Ovary (tissue), 3 donors: ENCODE results near the gene UPB1.

ENCODE experiments used
- CTCF ChIP-seq, 3 donors: fragments of 450-650 bp in 2 of 3; fragments of 200-600 bp in 1 of 3; IDR thresholded peaks; one replicate each; pipeline versions ENCODE4 v1.5.1 to v1.8.0; 2016 to 2022; ENCODE audit warnings: antibody characterized with exemption in 3 of 3, mild to moderate bottlenecking in 1 of 3
- POLR2A ChIP-seq: fragments of 450-650 bp; IDR thresholded peaks from one replicate; pipeline ENCODE4 v1.6.1; 2017; ENCODE audit warnings: antibody characterized with exemption, mild to moderate bottlenecking, moderate library complexity
- donor health status: DM: no; HTN: no; CAD: no.

- no peak for TF ChIP-seq CTCF (IDR thresholded peaks at IDR 0.05)
- no peak for TF ChIP-seq POLR2A
These were observed 27.8 kb upstream of the UPB1 start for GRCh38 chr22:24467340-24467739.
